Stimulated activated CD8-positive, alpha-beta memory T cell treated with anti-CD3 and anti-CD28 coated beads, Interleukin-12 subunit alpha, Interleukin-12 subunit beta, amount 100 ng/mL, for 24 hours (primary cell): ENCODE measurements around the gene ISLR.

Source experiments
- DNase-seq: peaks from one replicate; pipeline ENCODE4 v3.0.0-alpha.2; 2020; ENCODE audit errors: extremely low read depth

The ISLR gene

GRCh38 chr15:74193905-74194304 lies 20.4 kb downstream of the ISLR start:
- DNase-seq: no peak

GRCh38 chr15:74194572-74195559 lies 21.4 kb downstream of the ISLR start:
- DNase-seq: no peak

GRCh38 chr15:74196175-74196574 lies 22.7 kb downstream of the ISLR start:
- DNase-seq: no peak

GRCh38 chr15:74197176-74197965 lies 23.9 kb downstream of the ISLR start:
- no peak for DNase-seq

GRCh38 chr15:74199297-74199652 lies 25.8 kb downstream of the ISLR start:
- DNase-seq: no peak

GRCh38 chr15:74200412-74200815 lies 26.9 kb downstream of the ISLR start:
- DNase-seq: no peak

GRCh38 chr15:74200871-74201419 lies 27.4 kb downstream of the ISLR start:
- no peak for DNase-seq

- no peak for DNase-seq
Measured at GRCh38 chr15:74201710-74202420, 28.4 kb downstream of the ISLR start.

- DNase-seq: no peak
Measured at GRCh38 chr15:74202452-74203401, 29.2 kb downstream of the ISLR start, which contains the start of gene STRA6. Gene STRA6, minus strand, starts transcription at chr15:74202787. Its CDS starts 520 bp downstream, at chr15:74202267.

- no peak for DNase-seq
Measured at GRCh38 chr15:74203914-74204431, 30.5 kb downstream of the ISLR start.

- no peak for DNase-seq
Measured at GRCh38 chr15:74205582-74205947, 32.1 kb downstream of the ISLR start.

GRCh38 chr15:74206801-74207281 lies 33.3 kb downstream of the ISLR start:
- no peak for DNase-seq

- DNase-seq: no peak
Measured at GRCh38 chr15:74207652-74208440, 34.3 kb downstream of the ISLR start.

- no peak for DNase-seq
Measured at GRCh38 chr15:74208496-74208895, 35.0 kb downstream of the ISLR start.

- no peak for DNase-seq
Measured at GRCh38 chr15:74208901-74209559, 35.5 kb downstream of the ISLR start.

- DNase-seq: no peak
Measured at GRCh38 chr15:74209560-74209958, 36.0 kb downstream of the ISLR start.

GRCh38 chr15:74209997-74210671 lies 36.6 kb downstream of the ISLR start:
- no peak for DNase-seq

- no peak for DNase-seq
Measured at GRCh38 chr15:74210729-74211128, 37.2 kb downstream of the ISLR start.
